A549 (cell line): ENCODE results near the gene PPA2. TPM values are rescaled to one million over a fixed set of nuclear protein-coding genes. Genes with fewer than 3 reads are reported as not detected.

Experiments
- ATAC-seq, 2 experiments: fragments of 200-7000 bp in 1 of 2; fragments of >200 bp in 1 of 2; cut with Nextera tagmentation in 1 of 2; cut with Tn5 transposase in 1 of 2; 3 replicates each; pipeline versions ENCODE4 v1.8.0 to v1.9.1; 2018 to 2020; ENCODE audit warnings: mild to moderate bottlenecking in 1 of 2, moderate library complexity in 1 of 2
- CTCF ChIA-PET: fragments of 300-600 bp; sonication (Branson Sonifier 250); formaldehyde crosslinking; extraction: SDS; loops from one replicate; lab custom pipeline; 2021; ENCODE audit warnings: antibody characterized with exemption, inconsistent platforms; lab: Yijun Ruan, JAX
- POLR2A ChIA-PET: fragments of 350-600 bp; formaldehyde crosslinking; extraction: SDS; loops from one replicate; lab custom pipeline; 2021; ENCODE audit warnings: antibody characterized with exemption, inconsistent platforms; lab: Yijun Ruan, JAX
- DNase-seq, 2 experiments: peaks; one replicate each; pipeline versions ENCODE4 v3.0.0 to v3.0.0-alpha.2; 2011 to 2016; ENCODE audit warnings: low read depth in 1 of 2, low spot score in 1 of 2
- FAIRE-seq: peaks from 2 replicates; lab custom pipeline; 2011; peaks lifted over from hg19 to GRCh38; lab: Jason Lieb, UNC
- H3K27ac ChIP-seq, 2 experiments: fragments of >200 bp; sonication (Bioruptor Twin); formaldehyde crosslinking; 3 replicates each; pipeline ENCODE4 v1.5.1; 2016 to 2017
- H3K4me1 ChIP-seq: fragments of >200 bp; sonication (Bioruptor Twin); formaldehyde crosslinking; 3 replicates; pipeline ENCODE4 v1.6.1; 2016
- H3K4me2 ChIP-seq: fragments of >200 bp; sonication (Bioruptor Twin); formaldehyde crosslinking; 3 replicates; pipeline ENCODE4 v1.6.1; 2016
- H3K4me3 ChIP-seq: fragments of >200 bp; sonication (Bioruptor Twin); formaldehyde crosslinking; 3 replicates; pipeline ENCODE4 v1.5.1; 2016
- H3K9me3 ChIP-seq: fragments of >200 bp; sonication (Bioruptor Twin); formaldehyde crosslinking; 3 replicates; pipeline ENCODE4 v1.6.1; 2016
- CBX8 ChIP-seq: fragments of 200-600 bp; sonication (generic); IDR thresholded peaks from 2 replicates; pipeline ENCODE4 v1.6.1; 2016
- CEBPB ChIP-seq, 2 experiments: fragments of >200 bp in 1 of 2; sonication (Bioruptor Twin) in 1 of 2; formaldehyde crosslinking in 1 of 2; IDR thresholded peaks; 2 replicates each; pipeline ENCODE4 v1.6.1; 2012 to 2016
- EHMT2 ChIP-seq: fragments of 200-600 bp; sonication (generic); IDR thresholded peaks from 2 replicates; pipeline ENCODE4 v1.6.1; 2016; ENCODE audit warnings: antibody characterized with exemption, low read depth, mild to moderate bottlenecking, moderate library complexity
- ESRRA ChIP-seq: fragments of 150-350 bp; IDR thresholded peaks from 2 replicates; pipeline ENCODE4 v1.6.1; 2014; ENCODE audit warnings: mild to moderate bottlenecking, low read length, borderline replicate concordance
- FOXS1 ChIP-seq: fragments of 250-450 bp; sonication (Bioruptor Pico); IDR thresholded peaks from 2 replicates; pipeline ENCODE4 v1.5.0; 2020; ENCODE audit warnings: mild to moderate bottlenecking, moderate library complexity
- GATA3 ChIP-seq: IDR thresholded peaks from 2 replicates; pipeline ENCODE4 v1.6.1; 2012; ENCODE audit warnings: borderline replicate concordance
- HDAC2 ChIP-seq: fragments of 200-600 bp; sonication (generic); IDR thresholded peaks from 2 replicates; pipeline ENCODE4 v1.6.1; 2016
- HOXB5 ChIP-seq: fragments of 250-450 bp; sonication (Bioruptor Pico); IDR thresholded peaks from 2 replicates; pipeline ENCODE4 v1.5.0; 2020; ENCODE audit warnings: mild to moderate bottlenecking, moderate library complexity
- JUN ChIP-seq, 2 experiments: fragments of >200 bp; sonication (Bioruptor Twin); formaldehyde crosslinking; IDR thresholded peaks; 2 replicates in 1 of 2; 3 replicates in 1 of 2; pipeline ENCODE4 v1.6.1; 2016 to 2017
- KDM1A ChIP-seq: fragments of 200-600 bp; sonication (generic); IDR thresholded peaks from 2 replicates; pipeline ENCODE4 v1.6.1; 2016; ENCODE audit warnings: low read depth, mild to moderate bottlenecking
- KDM5A ChIP-seq: fragments of 200-600 bp; sonication (generic); IDR thresholded peaks from 2 replicates; pipeline ENCODE4 v1.6.1; 2016; ENCODE audit warnings: antibody characterized with exemption, mild to moderate bottlenecking
- MAFK ChIP-seq: fragments of 450-650 bp; IDR thresholded peaks from 2 replicates; pipeline ENCODE4 v1.6.1; 2014; ENCODE audit not compliant: partially characterized antibody
- NFE2L2 ChIP-seq: fragments of 150-350 bp; conservative IDR thresholded peaks from 2 replicates; pipeline ENCODE4 v1.6.1; 2014; ENCODE audit warnings: low read length
- POLR2A ChIP-seq: IDR thresholded peaks from 2 replicates; pipeline ENCODE4 v1.6.1; 2012; ENCODE audit warnings: mild to moderate bottlenecking, low read length
- RAD21 ChIP-seq, 2 experiments: fragments of >200 bp in 1 of 2; sonication (Bioruptor Twin) in 1 of 2; formaldehyde crosslinking in 1 of 2; IDR thresholded peaks in 1 of 2; conservative IDR thresholded peaks in 1 of 2; 2 replicates in 1 of 2; 3 replicates in 1 of 2; pipeline ENCODE4 v1.6.1; 2012 to 2018; ENCODE audit warnings: inconsistent platforms in 1 of 2
- RCOR1 ChIP-seq: fragments of 150-350 bp; IDR thresholded peaks from 2 replicates; pipeline ENCODE4 v1.6.1; 2014; ENCODE audit warnings: antibody characterized with exemption, low read length, low read depth
- RFX5 ChIP-seq: fragments of 450-650 bp; IDR thresholded peaks from 2 replicates; pipeline ENCODE4 v1.7.1; 2014; ENCODE audit warnings: antibody characterized with exemption, mild to moderate bottlenecking, moderate library complexity
- SREBF2 ChIP-seq: fragments of 450-650 bp; IDR thresholded peaks from 2 replicates; pipeline ENCODE4 v1.6.1; 2014; ENCODE audit warnings: mild to moderate bottlenecking, moderate library complexity
- ZNF302 ChIP-seq: fragments of 250-450 bp; sonication (Bioruptor Pico); IDR thresholded peaks from 2 replicates; pipeline ENCODE4 v1.9.0; 2021; ENCODE audit warnings: inconsistent platforms, mild to moderate bottlenecking, moderate library complexity
- WGBS: methylation state at CpG from one replicate; pipeline ENCODE4 v1.1.6; 2017; ENCODE audit errors: missing lambda C conversion rate; 5-methylcytosine and 5-hydroxymethylcytosine counted together
- polyA plus RNA-seq, 4 experiments: library from polyadenylated mRNA; depleted of rRNA in 3 of 4; stranded (reverse); fragments of >200 nt; fragmentation: RNase III in 1 of 4; extraction: RNeasy Plus Mini Kit Qiagen cat#74134 plus additional on column Dnase treatment in 1 of 4; gene quantifications; 2 replicates in 3 of 4; 3 replicates in 1 of 4; pipeline ENCODE4 v1.2.3, GENCODE V29; 2011 to 2017
- TF ChIP-seq, protein P1 (sequence below): fragments of 250-450 bp; sonication (Bioruptor Pico); IDR thresholded peaks from 2 replicates; pipeline ENCODE4 v1.5.0; 2021; ENCODE audit warnings: mild to moderate bottlenecking, moderate library complexity, borderline replicate concordance
- TF ChIP-seq, protein P2 (sequence below): fragments of 200-600 bp; sonication (generic); IDR thresholded peaks from 2 replicates; pipeline ENCODE4 v1.6.1; 2016; ENCODE audit warnings: antibody characterized with exemption, mild to moderate bottlenecking, moderate library complexity
- TF ChIP-seq, protein P3 (sequence below): fragments of 250-450 bp; sonication (Bioruptor Pico); IDR thresholded peaks from 2 replicates; pipeline ENCODE4 v1.5.0; 2020; ENCODE audit warnings: low read depth, mild to moderate bottlenecking, moderate library complexity

Gene PPA2
- polyA plus RNA-seq, 2 of the 4 experiments (the other 2 are of a cell fraction) = 89.1 to 140 TPM

DNA sequence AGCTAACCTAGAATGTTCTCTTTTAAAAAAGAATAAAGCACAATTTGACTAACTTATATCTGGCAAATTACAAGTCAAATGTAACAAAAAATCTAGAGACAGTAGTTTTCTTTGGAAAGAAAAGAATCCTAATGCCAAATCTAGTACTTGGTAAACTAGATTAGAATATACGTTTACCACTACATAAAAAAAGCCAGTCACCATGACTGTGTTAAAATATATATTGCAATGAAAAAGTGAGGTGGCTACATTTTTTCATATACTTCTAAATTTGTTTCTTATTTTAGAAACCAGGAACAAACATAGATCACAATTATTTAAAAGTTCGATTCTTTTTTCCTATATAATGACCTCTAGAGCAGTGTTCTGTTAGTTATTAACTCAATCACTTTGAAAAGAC lies 29.6 kb upstream of the PPA2 start:
- no peak for DNase-seq
- no peak for TF ChIP-seq KDM5A
- TF ChIP-seq JUN (IDR thresholded peaks at IDR 0.05) = no peak
- no peak for TF ChIP-seq ESRRA
- peak; percentile 30; the same call in 1 of the 2 replicates for TF ChIP-seq NFE2L2
- ChIA-PET POLR2A (no interaction called here), CTCF (no interaction called here)
- Histone ChIP-seq H3K27ac (no peak overlapping the region), H3K4me1 (no peaks in the 10 kb centered on the region), H3K9me3 (no peaks in the 10 kb centered on the region), H3K4me2 (no peak overlapping the region), H3K4me3 (no peak overlapping the region)
- 48% methylated on average over 2 of the region's 2 CpGs for WGBS
- no peak for ATAC-seq
- no peak for FAIRE-seq

DNA sequence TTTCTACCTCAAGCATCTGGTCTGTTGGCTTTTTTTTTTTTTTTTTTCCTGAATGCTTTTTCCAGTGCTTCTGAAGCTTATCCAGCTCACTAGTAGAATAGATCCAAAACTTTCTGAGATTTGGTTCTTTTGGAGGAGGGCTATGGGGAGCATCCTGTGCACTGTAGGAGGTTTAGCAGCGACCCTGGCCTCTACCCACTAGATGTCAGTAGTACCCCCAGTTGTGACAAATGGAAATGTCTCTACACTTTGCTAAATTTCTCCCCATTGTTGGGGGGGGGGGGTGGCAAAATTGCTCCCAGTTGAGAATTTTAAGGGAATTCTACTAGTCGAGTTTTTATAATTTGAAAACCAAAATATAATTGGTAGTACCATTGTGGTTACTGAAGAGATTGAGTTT lies 23.0 kb upstream of the PPA2 start:
- no peak overlapping the region for H3K27ac ChIP-seq
- DNase-seq (no peak), FAIRE-seq (no peak), ATAC-seq (no peak)
- no peak overlapping the region for H3K4me3 ChIP-seq
- 12% methylated on average over 2 of the region's 2 CpGs for WGBS
- no peaks in the 10 kb centered on the region for H3K4me1 ChIP-seq
- no peak overlapping the region for H3K4me2 ChIP-seq
- no peaks in the 10 kb centered on the region for H3K9me3 ChIP-seq
- ChIA-PET POLR2A (no interaction called here), CTCF (interaction anchor here (0.5 to 0.7 kb wide), 2 partner anchors 188 to 1590 kb away, joined by 3 read pairs; no protein-coding TSS in a partner anchor)
- TF ChIP-seq POLR2A (no peak), KDM1A (no peak), HDAC2 (no peak), GATA3 (no peak), EHMT2 (no peak), HOXB5 (CRISPR knock-in tag) (no peak), SREBF2 (no peak), RFX5 (no peak), CBX8 (no peak), RAD21 (conservative IDR thresholded peaks at IDR 0.05 in 1 of 2, IDR thresholded peaks at IDR 0.05 in 1 of 2) (no peak), RCOR1 (no peak), ESRRA (no peak), ZNF302 (no peak), CEBPB (IDR thresholded peaks at IDR 0.05) (no peak)
- TF ChIP-seq, protein P1, sequence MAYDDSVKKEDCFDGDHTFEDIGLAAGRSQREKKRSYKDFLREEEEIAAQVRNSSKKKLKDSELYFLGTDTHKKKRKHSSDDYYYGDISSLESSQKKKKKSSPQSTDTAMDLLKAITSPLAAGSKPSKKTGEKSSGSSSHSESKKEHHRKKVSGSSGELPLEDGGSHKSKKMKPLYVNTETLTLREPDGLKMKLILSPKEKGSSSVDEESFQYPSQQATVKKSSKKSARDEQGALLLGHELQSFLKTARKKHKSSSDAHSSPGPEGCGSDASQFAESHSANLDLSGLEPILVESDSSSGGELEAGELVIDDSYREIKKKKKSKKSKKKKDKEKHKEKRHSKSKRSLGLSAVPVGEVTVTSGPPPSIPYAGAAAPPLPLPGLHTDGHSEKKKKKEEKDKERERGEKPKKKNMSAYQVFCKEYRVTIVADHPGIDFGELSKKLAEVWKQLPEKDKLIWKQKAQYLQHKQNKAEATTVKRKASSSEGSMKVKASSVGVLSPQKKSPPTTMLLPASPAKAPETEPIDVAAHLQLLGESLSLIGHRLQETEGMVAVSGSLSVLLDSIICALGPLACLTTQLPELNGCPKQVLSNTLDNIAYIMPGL (CRISPR knock-in tag) = no peak
- TF ChIP-seq, protein P2, sequence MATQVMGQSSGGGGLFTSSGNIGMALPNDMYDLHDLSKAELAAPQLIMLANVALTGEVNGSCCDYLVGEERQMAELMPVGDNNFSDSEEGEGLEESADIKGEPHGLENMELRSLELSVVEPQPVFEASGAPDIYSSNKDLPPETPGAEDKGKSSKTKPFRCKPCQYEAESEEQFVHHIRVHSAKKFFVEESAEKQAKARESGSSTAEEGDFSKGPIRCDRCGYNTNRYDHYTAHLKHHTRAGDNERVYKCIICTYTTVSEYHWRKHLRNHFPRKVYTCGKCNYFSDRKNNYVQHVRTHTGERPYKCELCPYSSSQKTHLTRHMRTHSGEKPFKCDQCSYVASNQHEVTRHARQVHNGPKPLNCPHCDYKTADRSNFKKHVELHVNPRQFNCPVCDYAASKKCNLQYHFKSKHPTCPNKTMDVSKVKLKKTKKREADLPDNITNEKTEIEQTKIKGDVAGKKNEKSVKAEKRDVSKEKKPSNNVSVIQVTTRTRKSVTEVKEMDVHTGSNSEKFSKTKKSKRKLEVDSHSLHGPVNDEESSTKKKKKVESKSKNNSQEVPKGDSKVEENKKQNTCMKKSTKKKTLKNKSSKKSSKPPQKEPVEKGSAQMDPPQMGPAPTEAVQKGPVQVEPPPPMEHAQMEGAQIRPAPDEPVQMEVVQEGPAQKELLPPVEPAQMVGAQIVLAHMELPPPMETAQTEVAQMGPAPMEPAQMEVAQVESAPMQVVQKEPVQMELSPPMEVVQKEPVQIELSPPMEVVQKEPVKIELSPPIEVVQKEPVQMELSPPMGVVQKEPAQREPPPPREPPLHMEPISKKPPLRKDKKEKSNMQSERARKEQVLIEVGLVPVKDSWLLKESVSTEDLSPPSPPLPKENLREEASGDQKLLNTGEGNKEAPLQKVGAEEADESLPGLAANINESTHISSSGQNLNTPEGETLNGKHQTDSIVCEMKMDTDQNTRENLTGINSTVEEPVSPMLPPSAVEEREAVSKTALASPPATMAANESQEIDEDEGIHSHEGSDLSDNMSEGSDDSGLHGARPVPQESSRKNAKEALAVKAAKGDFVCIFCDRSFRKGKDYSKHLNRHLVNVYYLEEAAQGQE = no peak
- TF ChIP-seq, protein P3, sequence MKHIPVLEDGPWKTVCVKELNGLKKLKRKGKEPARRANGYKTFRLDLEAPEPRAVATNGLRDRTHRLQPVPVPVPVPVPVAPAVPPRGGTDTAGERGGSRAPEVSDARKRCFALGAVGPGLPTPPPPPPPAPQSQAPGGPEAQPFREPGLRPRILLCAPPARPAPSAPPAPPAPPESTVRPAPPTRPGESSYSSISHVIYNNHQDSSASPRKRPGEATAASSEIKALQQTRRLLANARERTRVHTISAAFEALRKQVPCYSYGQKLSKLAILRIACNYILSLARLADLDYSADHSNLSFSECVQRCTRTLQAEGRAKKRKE (CRISPR knock-in tag) = no peak

DNA sequence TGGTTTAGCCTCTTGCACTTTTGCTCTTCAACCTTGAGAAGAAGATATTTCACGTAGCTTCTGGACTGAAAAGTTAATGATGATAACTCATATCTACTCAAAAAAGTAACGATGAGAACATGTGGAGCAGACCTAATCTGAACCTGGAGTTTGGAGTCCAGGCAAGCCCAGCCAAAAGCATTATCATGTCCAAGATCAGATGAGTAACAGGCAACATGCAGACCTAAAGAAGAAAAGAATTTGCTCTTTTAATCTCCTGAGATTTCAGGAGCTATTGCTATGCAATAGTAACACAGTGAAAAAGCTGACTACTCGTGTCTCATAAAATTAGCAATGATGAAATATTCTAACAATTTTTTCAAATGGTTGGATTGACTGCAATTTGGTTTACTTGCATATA lies 21.8 kb upstream of the PPA2 start:
- H3K9me3 ChIP-seq = no peaks in the 10 kb centered on the region
- no peak for FAIRE-seq
- no peak overlapping the region for H3K27ac ChIP-seq
- no peak for ATAC-seq
- H3K4me2 ChIP-seq = no peak overlapping the region
- ChIA-PET CTCF (no interaction called here), POLR2A (no interaction called here)
- 16% methylated on average over 3 of the region's 3 CpGs for WGBS
- no peak overlapping the region for H3K4me3 ChIP-seq
- no peaks in the 10 kb centered on the region for H3K4me1 ChIP-seq
- no peak for DNase-seq
- no peak for TF ChIP-seq RAD21 (conservative IDR thresholded peaks at IDR 0.05 in 1 of 2, IDR thresholded peaks at IDR 0.05 in 1 of 2)
- TF ChIP-seq, protein P2 = no peak
- no peak for TF ChIP-seq MAFK
- TF ChIP-seq, protein P3 (CRISPR knock-in tag) = no peak
- no peak for TF ChIP-seq FOXS1 (CRISPR knock-in tag)
- TF ChIP-seq, protein P1 (CRISPR knock-in tag) = no peak
- no peak for TF ChIP-seq HDAC2
